ENCODE data around the gene EML1. TPM values are rescaled to one million over a fixed set of nuclear protein-coding genes. Genes with fewer than 3 reads are reported as not detected.

EML1 gene

DNA sequence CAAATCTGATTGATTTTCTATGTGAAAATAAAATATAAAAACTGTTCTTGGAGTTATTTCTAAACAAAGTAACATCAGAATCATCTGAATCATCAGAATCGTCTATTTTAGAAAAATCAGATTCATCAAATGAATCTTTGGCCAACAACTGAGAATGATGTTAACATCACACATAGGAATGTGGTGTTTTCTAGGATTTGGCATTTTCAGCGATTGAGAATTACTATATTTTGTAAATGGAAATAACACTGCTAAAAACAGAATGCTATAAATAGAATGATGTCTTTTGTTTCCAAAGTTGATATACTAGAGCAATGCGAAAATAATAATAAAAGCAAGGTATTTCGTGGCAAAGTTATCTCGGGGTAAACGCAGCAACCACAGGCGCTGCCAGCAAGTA lies 198.1 kb downstream of the EML1 start:
- no peak overlapping the region for H3K4me3 ChIP-seq (ENCODE audit: low read length)
- no CpG with 5 or more reads among the region's 7 CpGs for WGBS (ENCODE audit: extremely low coverage, insufficient coverage, low lambda C conversion rate)

More for the DNA sequence above, 198.1 kb downstream of the EML1 start:
- H2BK5ac ChIP-seq (ENCODE audit: low read length) = no peak overlapping the region
- no peak overlapping the region for H3K56ac ChIP-seq (ENCODE audit: low read length)
- H3K79me2 ChIP-seq (ENCODE audit: control insufficient read depth, insufficient read depth, low read length) = no peaks in the 10 kb centered on the region
- H2BK15ac ChIP-seq (replicated peaks; ENCODE audit: low read depth) = no peak overlapping the region
- no peak overlapping the region for H4K8ac ChIP-seq (ENCODE audit: low read depth, low read length)
- H3K79me1 ChIP-seq (ENCODE audit: low read length) = peaks cover under 1% of the 10 kb centered on the region
- no peaks in the 10 kb centered on the region for H3K4me1 ChIP-seq (ENCODE audit: control insufficient read depth, low read depth, low read length)
- no peak overlapping the region for H3K9ac ChIP-seq (ENCODE audit: low read length)
- H3K23ac ChIP-seq (ENCODE audit: low read length) = no peak overlapping the region
- no peak overlapping the region for H2AK5ac ChIP-seq (ENCODE audit: low read length)
- H3K18ac ChIP-seq (ENCODE audit: low read length) = no peak overlapping the region
- no peak overlapping the region for H3K4me2 ChIP-seq (ENCODE audit: low read length)
- H3K4ac ChIP-seq (ENCODE audit: low read depth, low read length) = no peak overlapping the region
- H4K5ac ChIP-seq (ENCODE audit: low read length) = no peak overlapping the region
- H2BK120ac ChIP-seq (ENCODE audit: low read depth, low read length) = no peak overlapping the region
- DNase-seq = no peak
- H3K27ac ChIP-seq (ENCODE audit: low read depth, low read length) = no peak overlapping the region
- H3K36me3 ChIP-seq (ENCODE audit: control insufficient read depth, insufficient read depth, low read length) = no peaks in the 10 kb centered on the region
- no peaks in the 10 kb centered on the region for H3K27me3 ChIP-seq (ENCODE audit: insufficient read depth, low read length, poor library complexity)

Small RNA genes lying within 50 kb of the gene (small RNA-seq; reads per million reads assigned to genes)
- gene RNU1-47P (ENCODE audit: insufficient read depth) = not detected
